Calu3 (cell line): ENCODE results near the gene FAM98C. TPM values are rescaled to one million over a fixed set of nuclear protein-coding genes. Genes with fewer than 3 reads are reported as not detected.

ENCODE experiments used
- BruUV-seq: library from RNA; stranded (reverse); fragments of 400-500 nt; replicated peaks from 2 replicates; lab custom pipeline; 2021; lab: Mats Ljungman, UMichigan
- CTCF ChIA-PET: fragments of 300-600 bp; sonication (Branson Sonifier 250); formaldehyde crosslinking; loops from one replicate; lab custom pipeline; 2022; ENCODE audit warnings: antibody characterized with exemption; lab: Charles Lee
- DNase-seq: peaks from one replicate; pipeline ENCODE4 v3.0.0; 2022
- H3K27ac Mint-ChIP-seq: one replicate; pipeline ENCODE4 v1.8.0; 2022; ENCODE audit warnings: mixed read lengths; ENCODE audit not compliant: unreplicated experiment
- H3K27me3 Mint-ChIP-seq: one replicate; pipeline ENCODE4 v1.8.0; 2022; ENCODE audit warnings: mixed read lengths; ENCODE audit not compliant: unreplicated experiment
- H3K36me3 Mint-ChIP-seq: one replicate; pipeline ENCODE4 v1.8.0; 2022; ENCODE audit warnings: mild to moderate bottlenecking, moderate library complexity, mixed read lengths; ENCODE audit not compliant: insufficient read depth, unreplicated experiment
- H3K4me1 Mint-ChIP-seq: one replicate; pipeline ENCODE4 v1.8.0; 2022; ENCODE audit warnings: mild to moderate bottlenecking, low read depth, mixed read lengths; ENCODE audit not compliant: unreplicated experiment
- H3K4me3 Mint-ChIP-seq: one replicate; pipeline ENCODE4 v1.8.0; 2022; ENCODE audit warnings: mild to moderate bottlenecking, low read depth, moderate library complexity, mixed read lengths; ENCODE audit not compliant: unreplicated experiment
- H3K9me3 Mint-ChIP-seq: one replicate; pipeline ENCODE4 v1.8.0; 2022; ENCODE audit warnings: low read depth, mixed read lengths; ENCODE audit not compliant: unreplicated experiment
- CTCF ChIP-seq: fragments of 200-600 bp; IDR thresholded peaks from one replicate; pipeline ENCODE4 v1.8.0; 2022; ENCODE audit warnings: antibody characterized with exemption; ENCODE audit not compliant: unreplicated experiment
- intact Hi-C: fragments of 100-400 bp; cut with micrococcal nuclease; formaldehyde crosslinking; loops from one replicate; pipeline ENCODE4 v1.10.0; 2022; ENCODE audit not compliant: unreplicated experiment
- total RNA-seq: library from RNA; stranded (reverse); gene quantifications from 2 replicates; pipeline ENCODE4 v1.2.3, GENCODE V29; 2022

The FAM98C gene
- total RNA-seq, 1 experiment from 2014 or later = 31.4 TPM

GRCh38 chr19:38441657-38442348 is 38.9 kb downstream of the FAM98C start:
- CTCF ChIA-PET = no interaction called here
- Mint-ChIP-seq H3K36me3 (no peaks in the 10 kb centered on the region), H3K9me3 (no peaks in the 10 kb centered on the region), H3K4me3 (no peak overlapping the region), H3K27ac (no peak overlapping the region), H3K4me1 (no peaks in the 10 kb centered on the region), H3K27me3 (peaks cover 84% of the 10 kb centered on the region)
- intact Hi-C loops = no loop called here
- no peak for DNase-seq
- no peak for TF ChIP-seq CTCF
- BruUV-seq = no TSS peak

DNA sequence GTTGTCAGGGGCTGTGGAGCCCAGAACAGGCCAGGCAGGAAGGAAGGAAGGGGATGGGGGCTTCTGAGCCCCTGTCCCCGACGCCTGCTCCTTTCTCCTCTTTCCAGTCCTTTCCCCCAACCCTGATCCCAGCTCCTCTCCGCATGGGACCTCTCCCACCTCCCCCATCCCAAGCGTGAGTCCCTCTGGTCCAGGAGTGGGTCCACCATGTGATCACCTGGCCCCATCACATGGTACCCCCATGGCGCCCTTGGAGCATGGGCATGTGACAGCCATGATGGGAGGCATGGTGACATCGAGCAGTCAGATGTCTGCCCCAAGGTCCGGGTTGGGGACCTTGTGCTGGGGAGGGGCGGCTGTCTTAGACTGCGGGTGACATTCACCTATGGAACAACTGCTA is 39.8 kb downstream of the FAM98C start:
- BruUV-seq = no TSS peak
- Mint-ChIP-seq H3K27me3 (peaks cover 80% of the 10 kb centered on the region), H3K4me1 (no peaks in the 10 kb centered on the region), H3K27ac (no peak overlapping the region), H3K36me3 (no peaks in the 10 kb centered on the region), H3K4me3 (no peak overlapping the region), H3K9me3 (no peaks in the 10 kb centered on the region)
- TF ChIP-seq CTCF = no peak
- no peak for DNase-seq
- intact Hi-C loops = no loop called here
- CTCF ChIA-PET = interaction anchor here (1.1 kb wide), 1 partner anchor 40 kb away, joined by 3 read pairs; the partner anchor contains the start of gene FAM98C

DNA sequence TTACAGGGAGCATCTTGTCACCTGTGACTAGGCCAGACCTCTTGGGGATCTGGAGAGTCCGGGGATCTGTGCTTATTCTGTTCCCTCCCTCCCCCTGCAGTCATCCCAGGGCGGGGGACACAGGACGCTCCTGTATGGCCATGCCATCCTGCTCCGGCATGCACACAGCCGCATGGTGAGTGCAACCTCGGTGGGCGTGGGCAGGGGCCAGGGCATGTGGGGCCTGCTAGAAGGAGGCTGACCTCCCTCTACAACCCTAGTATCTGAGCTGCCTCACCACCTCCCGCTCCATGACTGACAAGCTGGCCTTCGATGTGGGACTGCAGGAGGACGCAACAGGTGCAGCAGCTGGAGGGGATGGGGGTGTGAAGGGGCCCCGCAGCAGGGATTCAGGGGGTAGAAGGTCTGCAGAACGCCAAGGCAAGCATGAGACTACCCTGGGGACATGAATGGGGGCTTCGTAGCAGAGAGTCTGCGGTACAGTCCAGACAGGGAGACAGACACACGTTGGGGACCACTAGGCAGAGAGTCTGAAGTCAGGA is 40.6 kb downstream of the FAM98C start:
- intact Hi-C loops = no loop called here
- no peak for TF ChIP-seq CTCF
- no peaks in the 10 kb centered on the region for H3K4me1 Mint-ChIP-seq
- DNase-seq = no peak
- BruUV-seq = no TSS peak
- no peak overlapping the region for H3K27ac Mint-ChIP-seq
- no peak overlapping the region for H3K4me3 Mint-ChIP-seq
- peaks cover 80% of the 10 kb centered on the region for H3K27me3 Mint-ChIP-seq
- no peaks in the 10 kb centered on the region for H3K9me3 Mint-ChIP-seq
- no peaks in the 10 kb centered on the region for H3K36me3 Mint-ChIP-seq
- CTCF ChIA-PET = interaction anchor here (1.1 kb wide), 1 partner anchor 41 kb away, joined by 3 read pairs; the partner anchor contains the start of gene FAM98C

DNA sequence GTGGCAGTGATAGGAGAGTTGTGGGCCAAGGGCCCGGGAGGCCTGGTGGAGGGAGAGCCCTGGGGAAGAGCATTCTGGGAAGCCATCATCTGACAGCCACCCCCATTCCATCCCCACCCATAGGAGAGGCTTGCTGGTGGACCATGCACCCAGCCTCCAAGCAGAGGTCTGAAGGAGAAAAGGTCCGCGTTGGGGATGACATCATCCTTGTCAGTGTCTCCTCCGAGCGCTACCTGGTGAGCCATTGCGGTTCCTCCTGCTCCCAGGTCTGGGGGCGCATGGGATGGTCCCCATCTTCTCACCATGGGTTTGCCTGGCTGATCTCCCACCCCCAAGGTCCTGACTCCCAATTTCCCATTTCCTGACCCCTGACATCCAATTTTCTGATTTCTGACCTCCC is 41.1 kb downstream of the FAM98C start:
- H3K27ac Mint-ChIP-seq = no peak overlapping the region
- intact Hi-C loops = no loop called here
- DNase-seq = no peak
- no peak for TF ChIP-seq CTCF
- no peak overlapping the region for H3K4me3 Mint-ChIP-seq
- peaks cover 83% of the 10 kb centered on the region for H3K27me3 Mint-ChIP-seq
- CTCF ChIA-PET = interaction anchor here (1.1 kb wide), 1 partner anchor 41 kb away, joined by 3 read pairs; the partner anchor contains the start of gene FAM98C
- BruUV-seq = no TSS peak
- H3K4me1 Mint-ChIP-seq = no peaks in the 10 kb centered on the region
- no peaks in the 10 kb centered on the region for H3K36me3 Mint-ChIP-seq
- H3K9me3 Mint-ChIP-seq = no peaks in the 10 kb centered on the region
